HG03378 (cell line): ENCODE data around the gene MAGI2.

Experiments used
- ATAC-seq: cut with Tn5 transposase; IDR thresholded peaks from one replicate; pipeline ENCODE4 v1.9.1; 2021; ENCODE audit warnings: mild to moderate bottlenecking, moderate library complexity; ENCODE audit not compliant: unreplicated experiment

The MAGI2 gene

DNA sequence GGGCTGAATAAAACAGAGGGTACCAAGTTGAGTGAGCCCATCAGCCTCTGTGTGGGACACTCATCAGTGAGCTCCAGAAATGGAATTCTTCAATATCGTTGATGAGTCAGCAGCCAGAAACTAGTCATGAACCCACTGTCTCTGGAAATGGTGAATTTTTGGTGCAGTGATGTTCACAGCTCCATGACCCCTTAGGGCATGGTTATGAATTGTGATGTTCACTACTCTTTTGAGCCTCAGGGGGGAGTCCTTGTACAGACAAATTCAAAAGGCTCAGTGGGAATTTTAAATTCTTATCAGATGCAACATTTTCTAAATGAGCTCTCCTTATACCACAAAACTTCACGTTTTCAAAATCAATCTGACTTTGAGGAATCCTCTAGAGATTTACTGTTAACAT is 1319.2 kb downstream of the MAGI2 start:
- ATAC-seq, result peak; percentile 77

DNA sequence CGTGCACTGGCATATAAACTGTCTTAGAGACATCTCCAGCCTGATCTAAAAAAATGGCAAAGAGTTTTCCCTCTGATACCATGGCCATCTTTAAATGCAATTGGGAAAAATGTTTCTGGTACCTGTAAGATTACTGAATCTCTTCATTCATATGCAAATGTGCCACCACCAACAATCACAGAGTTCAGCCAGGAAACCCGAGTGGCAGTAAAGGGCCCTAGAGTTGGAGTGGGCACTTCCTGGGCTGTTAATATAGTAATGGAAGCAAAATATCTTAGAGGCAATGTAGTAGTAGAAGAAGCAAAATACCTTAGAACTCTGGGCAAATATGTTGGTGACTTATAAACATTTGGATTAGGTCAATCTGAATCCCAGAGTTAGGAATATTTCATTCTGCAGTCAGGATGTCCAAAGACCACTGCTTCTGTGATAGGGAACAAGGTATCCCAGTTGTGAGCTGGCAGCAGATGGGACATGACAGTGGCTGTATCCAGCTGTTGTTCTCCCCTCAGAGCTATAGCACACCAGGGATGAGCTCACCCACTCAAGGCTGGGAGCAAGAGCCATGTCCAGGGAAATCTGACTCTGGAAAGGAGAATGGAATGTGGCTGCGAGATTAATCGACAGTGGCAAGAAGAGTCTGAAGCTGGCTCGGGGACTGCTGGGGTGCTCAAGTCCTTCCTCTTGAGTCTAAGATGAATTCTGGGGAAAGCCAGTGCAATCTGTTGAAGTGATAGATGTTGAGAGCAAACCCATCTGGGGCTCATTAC is 1322.8 kb downstream of the MAGI2 start:
- no peak for ATAC-seq

DNA sequence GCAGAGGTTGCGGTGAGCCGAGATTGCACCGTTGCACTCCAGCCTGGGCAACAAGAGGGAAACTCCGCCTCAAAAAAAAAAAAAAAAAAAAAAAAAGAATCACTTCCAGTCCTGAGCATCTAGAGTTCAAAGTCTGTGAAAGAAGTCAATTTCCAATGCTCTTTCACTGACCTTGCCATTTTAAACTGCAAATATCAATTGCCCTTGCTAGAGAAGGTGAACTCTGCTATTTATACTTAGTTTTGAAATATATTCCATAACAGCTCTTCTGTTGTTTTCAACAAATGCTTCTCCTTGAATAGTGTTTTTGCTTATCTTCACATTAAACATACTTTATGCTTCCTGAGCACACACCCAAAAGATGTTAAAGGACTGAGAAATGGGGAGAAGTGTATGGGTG is 1323.6 kb downstream of the MAGI2 start:
- no peak for ATAC-seq

DNA sequence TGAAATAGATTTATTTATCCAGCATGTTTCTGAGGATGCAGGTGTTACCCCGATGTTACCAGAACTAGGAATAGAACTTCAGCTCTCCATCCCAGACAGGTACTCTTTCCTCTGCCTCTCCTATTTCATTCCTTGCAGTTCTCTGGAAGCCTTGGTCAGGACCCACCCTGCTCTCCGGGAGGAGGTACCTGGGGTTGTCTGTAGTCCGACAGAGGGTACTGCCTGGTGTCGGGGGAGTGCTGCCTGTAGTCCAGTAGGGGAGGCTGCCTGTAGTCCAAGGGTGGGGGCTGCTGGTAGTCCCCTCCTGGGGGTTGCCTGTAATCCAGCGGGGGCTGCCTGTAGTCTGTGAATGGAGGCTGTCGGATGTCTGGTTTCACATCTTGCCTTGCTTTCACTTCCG is 1326.5 kb downstream of the MAGI2 start:
- ATAC-seq, result no peak

DNA sequence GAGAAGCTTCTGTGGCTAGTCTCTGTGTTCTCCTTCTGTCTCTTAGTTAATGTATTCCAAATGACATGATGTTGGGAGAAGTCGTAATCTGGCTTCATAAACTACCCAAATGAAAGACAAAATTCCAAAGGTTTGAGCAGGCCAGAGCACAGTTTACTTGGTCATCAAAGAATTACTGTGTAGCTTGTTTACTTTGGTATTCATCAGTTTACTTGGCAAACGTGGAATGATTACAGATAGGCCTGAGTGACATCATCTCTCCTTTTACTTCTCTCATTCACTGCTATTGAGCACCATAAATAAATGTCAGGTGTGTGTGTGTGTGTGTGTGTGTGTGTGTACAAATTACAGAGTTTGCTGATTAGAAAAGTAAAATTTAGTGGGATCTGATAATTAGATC is 1327.6 kb downstream of the MAGI2 start:
- no peak for ATAC-seq

DNA sequence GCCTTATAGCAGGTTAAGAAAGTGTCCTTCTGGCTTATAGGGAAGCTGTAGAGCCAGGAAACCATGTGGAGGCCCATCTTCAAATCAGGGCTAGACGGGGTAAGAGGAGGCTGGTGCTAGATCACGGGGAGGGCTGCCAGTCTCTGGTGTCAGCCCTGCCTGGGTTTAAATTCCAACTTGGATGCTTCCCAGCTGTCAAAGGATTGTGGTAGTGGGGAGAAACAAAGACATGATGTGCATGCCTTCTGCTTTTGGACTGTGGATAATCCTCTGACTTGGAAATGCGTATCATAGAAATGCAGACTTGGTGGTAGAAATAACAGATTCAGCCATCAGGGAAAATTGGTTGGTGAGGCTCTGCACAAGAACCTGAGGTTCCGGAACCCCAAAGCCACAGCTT is 1329.3 kb downstream of the MAGI2 start:
- no peak for ATAC-seq

DNA sequence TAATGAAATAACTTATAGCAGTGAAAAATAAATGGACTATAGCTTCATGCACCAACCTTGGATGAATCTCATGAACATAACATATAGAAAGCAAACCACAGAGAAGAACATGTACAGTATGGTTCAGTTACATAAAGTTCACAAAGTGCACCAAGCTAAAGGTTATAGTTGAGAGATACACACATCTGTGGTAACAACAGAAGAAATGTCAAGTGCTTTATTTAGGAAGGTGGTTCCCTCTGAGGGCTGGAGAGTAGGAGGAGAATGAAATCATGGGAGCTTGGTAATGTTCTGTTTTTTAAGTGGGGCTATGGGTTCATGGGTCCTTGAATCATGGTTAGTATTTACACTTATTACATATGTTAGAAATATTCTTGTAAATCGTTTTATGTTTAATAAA is 1331.6 kb downstream of the MAGI2 start:
- ATAC-seq, result no peak

DNA sequence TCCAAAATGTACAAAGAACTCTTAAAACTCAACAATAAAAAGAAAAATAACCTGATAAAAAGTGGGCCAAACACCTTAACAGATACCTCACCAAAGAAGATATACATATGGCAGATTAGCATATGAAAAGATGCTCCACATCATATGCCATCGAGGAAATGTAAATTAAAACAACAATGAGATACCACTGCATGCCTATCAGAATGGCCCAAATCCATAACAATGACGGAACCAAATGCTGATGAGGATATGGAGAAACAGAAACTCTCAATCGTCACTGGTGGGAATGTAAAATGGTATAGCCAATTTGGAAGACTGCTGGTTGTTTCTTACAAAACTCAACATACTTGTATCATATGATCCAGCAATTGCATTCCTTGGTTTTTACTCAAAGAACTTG is 1335.0 kb downstream of the MAGI2 start:
- no peak for ATAC-seq

DNA sequence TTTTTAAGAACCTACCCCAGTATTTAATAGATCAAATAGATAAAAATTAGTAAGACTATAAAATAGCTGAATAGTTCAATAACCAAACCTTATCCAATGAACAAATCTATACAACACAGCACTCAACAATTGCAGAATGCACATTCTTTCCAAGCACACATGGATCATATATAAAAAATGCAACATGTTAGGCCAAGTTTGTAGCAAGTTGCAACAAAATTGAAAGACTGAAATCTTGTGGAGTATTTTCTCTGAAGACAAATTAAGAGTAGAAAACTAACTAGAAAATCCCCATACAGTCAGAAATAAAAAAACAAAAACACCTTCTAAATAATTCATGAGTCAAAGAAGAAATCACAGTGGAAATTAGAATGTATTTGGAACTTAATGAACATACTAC is 1337.6 kb downstream of the MAGI2 start:
- no peak for ATAC-seq

DNA sequence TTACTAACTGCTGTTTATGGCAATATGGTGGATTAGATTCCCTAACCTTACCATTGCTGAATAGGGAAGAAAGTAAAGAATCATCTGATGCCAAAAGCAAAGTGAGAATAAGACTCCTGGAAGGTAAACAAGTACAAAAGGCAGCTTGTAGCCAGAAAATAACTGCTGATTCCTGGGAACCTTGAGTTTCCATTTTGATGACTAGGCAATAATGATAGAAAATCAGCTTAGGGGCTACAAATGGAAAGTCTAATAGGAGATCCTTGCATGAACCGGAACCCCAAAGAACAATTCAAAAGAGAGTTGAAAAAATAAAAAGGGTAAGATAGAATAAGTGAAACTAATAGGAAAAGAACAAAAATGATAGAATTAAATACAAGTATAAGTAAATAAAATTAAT is 1338.5 kb downstream of the MAGI2 start:
- ATAC-seq, result no peak

DNA sequence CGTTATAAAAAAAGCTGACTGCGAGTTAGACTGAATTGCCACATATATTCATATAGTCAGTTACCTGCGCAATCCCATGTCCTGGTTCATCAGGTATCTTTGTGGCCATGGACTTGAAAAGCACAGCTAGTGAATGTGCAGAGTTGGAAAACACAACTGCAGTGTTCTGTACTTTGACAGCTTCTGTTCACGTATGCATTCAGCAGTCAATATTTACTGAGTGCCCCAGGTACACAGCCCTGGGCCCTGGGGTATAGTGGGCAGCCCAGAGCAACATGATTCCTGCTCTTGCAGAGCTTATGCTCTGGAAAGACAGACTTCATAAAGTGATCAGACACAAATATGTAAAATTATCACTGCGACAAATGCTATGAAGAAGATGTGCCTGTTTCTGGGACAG is 1341.0 kb downstream of the MAGI2 start:
- ATAC-seq, result no peak

DNA sequence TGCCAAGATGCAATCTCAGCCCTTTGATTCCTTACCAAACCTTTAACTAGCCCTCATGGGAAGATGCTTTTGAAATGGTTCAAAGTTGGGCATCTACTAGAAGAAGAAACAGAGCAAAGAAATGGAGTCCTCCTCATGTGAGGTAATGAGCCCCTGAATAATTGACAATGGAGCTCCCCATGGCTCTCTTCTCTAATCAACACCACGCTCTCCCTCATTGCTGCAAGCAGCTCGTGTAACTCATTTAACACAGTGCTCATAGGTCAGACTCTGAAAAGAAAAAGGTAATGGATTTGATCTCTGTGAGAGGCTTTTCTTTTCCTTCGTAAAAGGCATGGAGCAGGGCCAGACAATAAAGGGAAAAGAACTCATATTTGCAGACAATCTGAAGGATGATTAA is 1342.1 kb downstream of the MAGI2 start:
- no peak for ATAC-seq

DNA sequence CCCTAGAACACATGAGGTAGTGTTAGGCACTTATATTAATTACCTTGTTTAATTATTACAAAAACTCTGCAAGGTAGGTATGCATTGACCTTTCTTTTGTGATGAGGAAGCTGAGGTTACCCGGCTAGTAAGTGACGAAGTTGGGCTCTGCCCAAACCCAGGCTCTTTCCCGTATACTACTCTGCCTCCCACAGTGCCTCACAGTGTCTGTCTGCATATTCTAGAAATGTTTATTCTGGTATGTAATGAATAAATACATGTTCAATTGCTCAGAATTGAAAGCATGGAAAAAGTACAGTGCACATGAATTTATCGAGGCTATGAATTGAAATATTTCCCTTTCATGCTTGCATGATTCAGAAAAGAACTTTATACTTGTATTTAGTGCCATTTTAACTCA is 1350.0 kb downstream of the MAGI2 start:
- ATAC-seq, result no peak

DNA sequence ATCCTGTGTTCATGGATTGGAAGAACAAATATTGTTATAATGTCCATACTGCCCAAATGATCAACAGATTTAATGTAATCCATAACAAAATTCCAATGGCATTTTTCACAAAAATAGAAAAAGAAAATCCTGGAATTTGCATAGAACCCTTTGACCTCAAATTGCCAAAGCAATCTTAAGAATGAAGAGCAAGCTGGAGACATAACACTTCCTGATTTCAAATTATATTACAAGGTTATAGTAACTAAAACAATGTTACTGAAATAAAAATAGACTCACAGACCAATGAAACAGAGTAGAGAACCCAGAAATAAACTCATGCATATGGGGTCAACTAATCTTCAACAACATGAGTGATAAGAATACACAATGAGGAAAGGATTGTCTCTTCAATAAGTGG is 1352.4 kb downstream of the MAGI2 start:
- no peak for ATAC-seq

DNA sequence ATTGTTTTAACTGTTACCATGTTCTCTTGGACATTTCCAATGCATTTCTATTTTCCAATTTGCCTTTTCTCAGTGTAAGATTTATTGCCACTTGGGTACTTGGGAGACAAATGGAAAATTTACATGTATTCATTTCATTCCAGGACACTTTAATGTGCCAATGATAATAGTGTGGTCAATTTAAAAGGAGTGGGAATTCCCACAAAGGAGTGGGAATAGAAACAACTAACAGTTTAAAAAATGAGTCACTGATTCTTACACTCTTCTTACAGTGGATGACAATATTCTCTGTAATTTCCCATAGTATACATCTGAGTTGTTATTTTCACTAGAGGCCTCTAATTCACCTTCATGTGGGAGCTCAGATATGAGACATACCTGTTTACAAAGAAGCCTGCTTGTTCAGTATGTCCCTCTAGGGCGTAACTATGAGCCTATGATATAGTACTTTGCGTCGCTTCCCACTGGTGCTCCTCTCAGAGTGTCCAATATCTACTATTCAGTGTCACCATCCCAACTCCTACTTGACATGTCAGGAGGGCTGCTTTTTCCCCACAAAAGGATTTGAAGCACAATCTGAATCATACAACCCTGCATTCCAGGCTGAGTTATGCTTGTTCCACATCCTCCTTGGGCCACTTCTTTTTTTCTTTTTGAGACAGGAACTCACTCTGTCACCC is 1353.6 kb downstream of the MAGI2 start:
- no peak for ATAC-seq

DNA sequence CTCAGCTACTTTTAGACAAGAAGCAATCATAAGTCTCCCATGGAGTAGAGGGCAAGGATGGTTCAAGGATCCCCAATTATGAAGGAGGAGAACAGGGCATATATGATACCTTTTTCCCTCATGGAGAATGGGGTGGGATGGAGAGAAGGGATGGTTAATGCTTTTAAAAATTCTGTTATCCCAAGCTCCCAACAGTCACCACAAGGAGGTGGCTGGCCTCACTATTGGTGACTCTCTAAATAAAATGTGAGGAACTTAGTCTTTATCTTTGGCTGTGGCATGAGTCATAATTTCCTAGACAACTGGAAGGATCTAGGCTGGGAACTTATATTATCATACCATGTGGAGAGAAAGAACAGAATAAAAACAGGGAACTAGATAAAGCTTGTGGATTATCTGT is 1357.9 kb downstream of the MAGI2 start:
- ATAC-seq, result no peak

DNA sequence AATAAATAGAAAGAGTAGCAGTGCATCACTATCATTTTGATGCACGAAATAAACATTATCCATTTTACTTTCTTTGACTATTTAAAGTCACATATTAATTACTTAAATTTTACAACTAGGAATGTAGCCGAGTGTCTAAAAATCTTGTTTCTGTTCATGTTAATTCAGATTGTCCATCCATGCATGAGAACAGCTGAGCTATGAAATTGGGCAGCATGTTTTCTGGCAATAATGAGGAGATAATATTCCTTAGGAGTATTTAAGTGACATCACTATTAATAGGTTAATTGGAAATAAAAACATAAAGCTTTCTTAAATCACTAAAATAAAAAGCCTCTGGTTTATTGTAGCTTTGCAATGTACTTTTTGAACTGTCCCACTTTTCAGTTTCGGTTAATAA is 1361.1 kb downstream of the MAGI2 start:
- ATAC-seq, result no peak

DNA sequence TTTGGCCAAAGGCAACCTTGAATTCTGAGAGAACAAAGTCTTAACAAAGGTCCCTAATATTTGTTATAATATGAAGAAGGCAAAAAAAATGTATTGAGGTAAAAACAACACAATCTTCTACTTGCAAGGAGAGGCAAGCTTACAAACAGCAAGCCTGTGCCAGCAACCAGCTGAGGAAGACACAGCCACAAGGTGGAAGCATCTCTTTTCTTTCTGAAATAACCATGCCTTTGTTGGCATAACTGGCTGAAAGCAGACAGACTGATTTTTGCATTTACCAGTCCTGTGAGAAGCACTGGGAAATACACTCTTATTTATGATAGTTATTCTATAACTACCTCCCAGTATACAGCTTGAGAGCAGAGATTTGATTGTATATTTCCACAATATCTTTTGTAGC is 1362.9 kb downstream of the MAGI2 start:
- no peak for ATAC-seq

DNA sequence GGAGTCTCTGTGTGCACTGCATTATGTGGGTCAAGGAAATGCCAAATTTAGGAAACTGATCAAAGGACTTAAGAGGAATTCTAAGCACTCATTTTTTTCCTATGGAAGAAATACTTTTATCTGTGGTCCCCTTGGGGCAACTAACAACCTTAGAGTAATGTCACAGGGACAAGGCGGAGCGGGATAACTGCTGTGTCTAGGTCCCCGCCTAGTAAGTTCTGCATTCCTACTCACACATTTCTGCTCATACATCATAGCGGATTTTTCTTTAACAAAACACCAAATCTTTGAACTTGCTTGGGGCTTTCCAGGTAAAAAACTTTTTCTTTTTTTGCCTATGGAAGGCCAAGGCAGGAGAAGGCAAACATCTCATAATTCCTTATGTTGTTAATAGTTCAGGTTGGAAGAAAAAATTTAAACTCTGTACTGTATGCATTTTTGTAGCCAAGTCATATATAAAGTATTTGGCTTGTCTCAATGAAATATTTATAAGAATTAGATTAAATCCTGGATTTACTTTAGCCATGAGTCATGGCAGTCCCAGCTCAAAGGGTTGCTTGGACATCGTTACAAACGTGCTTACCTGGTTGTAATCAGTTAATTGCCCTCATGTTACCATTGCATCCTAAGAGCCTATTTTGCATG is 1369.9 kb downstream of the MAGI2 start:
- ATAC-seq, result no peak

DNA sequence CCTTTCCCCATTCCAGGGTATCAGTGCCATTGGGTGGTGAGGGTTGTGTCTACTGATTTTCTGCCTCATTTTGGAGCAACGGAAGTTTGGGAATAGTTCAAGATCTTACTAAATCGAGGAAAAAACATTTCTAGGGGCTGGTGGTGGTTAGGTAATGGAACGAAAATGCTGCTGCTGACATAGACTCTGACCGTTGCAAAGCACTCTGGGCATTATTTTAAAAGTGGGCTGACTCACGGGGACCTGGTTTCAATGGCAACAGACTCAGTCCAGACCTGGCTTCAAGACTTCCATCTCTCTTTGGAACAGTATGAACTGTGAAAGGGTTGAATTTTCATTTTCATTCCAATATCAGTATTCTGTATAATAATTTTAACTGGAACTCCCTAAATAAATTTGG is 1370.9 kb downstream of the MAGI2 start:
- ATAC-seq, result no peak

DNA sequence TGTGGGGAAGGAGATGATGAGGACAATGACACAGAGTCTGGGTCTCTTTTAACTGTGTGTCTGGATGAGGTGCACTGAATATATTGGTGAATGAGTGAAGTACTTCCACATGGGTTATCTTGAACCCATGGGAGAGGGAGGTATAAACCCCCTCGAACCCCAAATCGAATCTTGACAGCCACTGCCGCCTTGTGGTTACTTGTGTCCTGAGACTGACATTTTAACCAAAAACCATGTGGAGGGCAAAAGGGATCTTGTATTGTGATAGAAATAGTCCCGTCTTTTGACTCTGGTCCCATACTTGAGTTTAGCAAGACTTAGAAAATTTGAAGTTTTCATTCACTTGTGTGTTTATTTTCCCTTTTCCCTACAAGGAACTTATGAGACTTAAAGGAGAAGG is 1371.6 kb downstream of the MAGI2 start:
- ATAC-seq, result no peak

DNA sequence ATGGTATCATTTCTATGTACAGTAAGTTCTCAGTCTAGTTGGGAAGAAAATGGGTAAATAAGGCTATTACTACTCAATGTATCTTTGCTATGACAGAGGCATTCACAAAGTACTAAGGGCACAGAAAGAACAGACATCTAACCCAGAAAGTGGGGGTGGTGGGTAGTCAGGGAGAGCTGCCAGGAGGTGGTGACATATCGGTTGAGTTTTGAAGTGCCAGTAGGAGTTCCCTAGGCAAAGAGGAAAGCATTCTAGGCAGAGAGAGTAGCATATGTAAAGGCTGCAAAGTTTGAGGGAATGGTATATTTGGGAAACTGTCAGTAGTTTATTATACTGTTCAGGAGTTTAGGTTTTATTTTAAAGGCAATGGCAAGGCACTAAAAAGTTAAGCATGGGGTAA is 1372.1 kb downstream of the MAGI2 start:
- no peak for ATAC-seq
